ENCODE results near the gene NHSL2. TPM values are rescaled to one million over a fixed set of nuclear protein-coding genes. Genes with fewer than 3 reads are reported as not detected.

The NHSL2 gene
- total RNA-seq, 1 donor from 2014 or later: 58.1 TPM

GRCh38 chrX:72079607-72080006, 169.0 kb downstream of the NHSL2 start:
- H3K4me1 ChIP-seq: peaks cover 0 to 3% of the 10 kb centered on the region in 2 donors

GRCh38 chrX:72080150-72080549, 169.5 kb downstream of the NHSL2 start:
- intact Hi-C loops (cut with DNase I): no loop called here
- H3K36me3 ChIP-seq: no peaks in the 10 kb centered on the region
- H3K27me3 ChIP-seq: no peaks in the 10 kb centered on the region
- no peak overlapping the region for H3K4me3 ChIP-seq
- H3K27ac ChIP-seq: peak overlapping the region in 1 of 2 donors; percentile 40
- H3K9me3 ChIP-seq: no peaks in the 10 kb centered on the region
- DNase-seq (ENCODE audit: low spot score in 2 of 2): no peak
- TF ChIP-seq CTCF (IDR thresholded peaks at IDR 0.05): no peak
- H3K4me1 ChIP-seq: peaks cover 0 to 3% of the 10 kb centered on the region in 2 donors

More at GRCh38 chrX:72079607-72080006, 169.0 kb downstream of the NHSL2 start:
- intact Hi-C loops (cut with DNase I): no loop called here
- Histone ChIP-seq H3K36me3 (no peaks in the 10 kb centered on the region), H3K9me3 (no peaks in the 10 kb centered on the region), H3K27me3 (no peaks in the 10 kb centered on the region), H3K27ac (peak overlapping the region in 1 of 2 donors; percentile 40), H3K4me3 (no peak overlapping the region)
- DNase-seq (ENCODE audit: low spot score in 2 of 2): no peak
- TF ChIP-seq CTCF (IDR thresholded peaks at IDR 0.05): no peak

- DNase-seq (ENCODE audit: low spot score in 2 of 2): no peak
- Histone ChIP-seq H3K9me3 (no peaks in the 10 kb centered on the region), H3K27me3 (no peaks in the 10 kb centered on the region), H3K4me1 (peaks cover 0 to 3% of the 10 kb centered on the region in 2 donors), H3K27ac (no peak overlapping the region), H3K36me3 (no peaks in the 10 kb centered on the region), H3K4me3 (no peak overlapping the region)
- no peak for TF ChIP-seq CTCF (IDR thresholded peaks at IDR 0.05)
- intact Hi-C loops (cut with DNase I): no loop called here
Observed at GRCh38 chrX:72080800-72081199, 170.2 kb downstream of the NHSL2 start.

GRCh38 chrX:72081605-72082320, 171.1 kb downstream of the NHSL2 start:
- Histone ChIP-seq H3K4me3 (peak overlapping the region in 1 of 2 donors; percentile 4), H3K9me3 (no peaks in the 10 kb centered on the region), H3K27me3 (no peaks in the 10 kb centered on the region), H3K4me1 (peaks cover 0 to 3% of the 10 kb centered on the region in 2 donors), H3K36me3 (no peaks in the 10 kb centered on the region), H3K27ac (peak overlapping the region in 1 of 2 donors; percentile 34)
- no peak for DNase-seq (ENCODE audit: low spot score in 2 of 2)
- intact Hi-C loops (cut with DNase I): no loop called here
- TF ChIP-seq CTCF (IDR thresholded peaks at IDR 0.05): no peak

GRCh38 chrX:72083291-72083690, 172.6 kb downstream of the NHSL2 start:
- H3K4me3 ChIP-seq: no peak overlapping the region
- no peaks in the 10 kb centered on the region for H3K27me3 ChIP-seq
- no peak for TF ChIP-seq CTCF (IDR thresholded peaks at IDR 0.05)
- no peaks in the 10 kb centered on the region for H3K9me3 ChIP-seq
- intact Hi-C loops (cut with DNase I): no loop called here
- H3K27ac ChIP-seq: no peak overlapping the region
- no peak for DNase-seq (ENCODE audit: low spot score in 2 of 2)
- peaks cover 0 to 3% of the 10 kb centered on the region in 2 donors for H3K4me1 ChIP-seq
- H3K36me3 ChIP-seq: no peaks in the 10 kb centered on the region
